Stimulated activated CD4-positive, alpha-beta T cell treated with anti-CD3 and anti-CD28 coated beads, Interleukin-2, amount 100 ng/mL, for 4 hours (primary cell): Measurements from ENCODE around the gene PSKH1.

Source experiments
- DNase-seq: peaks from one replicate; pipeline ENCODE4 v3.0.0-alpha.2; 2020; ENCODE audit warnings: low read depth

Gene PSKH1

GRCh38 chr16:67865318-67865717 is 27.7 kb upstream of the PSKH1 start:
- no peak for DNase-seq

DNA sequence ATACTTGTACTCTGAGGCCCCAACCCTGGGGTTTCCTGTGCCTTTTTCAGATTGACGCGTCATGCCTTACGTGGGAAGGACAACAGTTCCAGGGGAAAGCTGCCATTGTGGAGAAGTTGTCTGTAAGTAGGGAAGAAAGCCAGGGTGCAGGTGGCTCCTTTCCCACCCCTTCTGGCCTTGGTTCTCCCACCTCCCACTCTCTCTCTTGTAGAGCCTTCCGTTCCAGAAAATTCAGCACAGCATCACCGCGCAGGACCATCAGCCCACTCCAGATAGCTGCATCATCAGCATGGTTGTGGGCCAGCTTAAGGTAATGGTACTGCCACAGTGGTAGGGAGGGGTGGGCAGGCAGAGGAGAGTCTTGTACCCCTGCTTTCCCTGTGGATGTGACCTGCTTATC is 24.8 kb upstream of the PSKH1 start:
- DNase-seq = no peak

GRCh38 chr16:67869653-67870052 is 23.4 kb upstream of the PSKH1 start:
- no peak for DNase-seq

- DNase-seq = no peak
Observed at GRCh38 chr16:67871256-67871655, 21.8 kb upstream of the PSKH1 start.

DNA sequence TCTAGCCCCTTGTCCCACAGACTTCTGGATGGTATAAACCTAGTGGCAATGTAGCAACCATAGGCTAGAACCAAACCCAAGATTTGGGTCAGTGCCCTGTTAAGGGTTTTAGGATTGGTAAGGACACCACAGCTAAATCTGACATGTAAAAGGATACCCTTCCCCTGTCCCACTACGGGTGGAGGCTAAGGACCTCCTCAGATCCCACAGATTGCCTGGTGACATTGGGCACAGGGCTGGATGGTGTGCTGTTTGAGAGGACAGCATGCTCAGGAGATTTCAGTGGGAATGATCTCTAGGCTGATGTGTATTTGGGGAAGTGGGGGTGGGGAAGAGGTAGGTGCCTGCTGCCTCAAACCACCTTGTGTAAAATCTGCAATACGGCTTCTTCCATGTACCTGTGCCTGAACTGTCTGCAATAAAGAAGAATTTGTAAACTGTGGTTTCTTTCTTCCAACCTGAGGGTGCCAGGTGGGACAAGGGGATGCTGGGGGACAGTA is 20.9 kb upstream of the PSKH1 start:
- DNase-seq = no peak

DNA sequence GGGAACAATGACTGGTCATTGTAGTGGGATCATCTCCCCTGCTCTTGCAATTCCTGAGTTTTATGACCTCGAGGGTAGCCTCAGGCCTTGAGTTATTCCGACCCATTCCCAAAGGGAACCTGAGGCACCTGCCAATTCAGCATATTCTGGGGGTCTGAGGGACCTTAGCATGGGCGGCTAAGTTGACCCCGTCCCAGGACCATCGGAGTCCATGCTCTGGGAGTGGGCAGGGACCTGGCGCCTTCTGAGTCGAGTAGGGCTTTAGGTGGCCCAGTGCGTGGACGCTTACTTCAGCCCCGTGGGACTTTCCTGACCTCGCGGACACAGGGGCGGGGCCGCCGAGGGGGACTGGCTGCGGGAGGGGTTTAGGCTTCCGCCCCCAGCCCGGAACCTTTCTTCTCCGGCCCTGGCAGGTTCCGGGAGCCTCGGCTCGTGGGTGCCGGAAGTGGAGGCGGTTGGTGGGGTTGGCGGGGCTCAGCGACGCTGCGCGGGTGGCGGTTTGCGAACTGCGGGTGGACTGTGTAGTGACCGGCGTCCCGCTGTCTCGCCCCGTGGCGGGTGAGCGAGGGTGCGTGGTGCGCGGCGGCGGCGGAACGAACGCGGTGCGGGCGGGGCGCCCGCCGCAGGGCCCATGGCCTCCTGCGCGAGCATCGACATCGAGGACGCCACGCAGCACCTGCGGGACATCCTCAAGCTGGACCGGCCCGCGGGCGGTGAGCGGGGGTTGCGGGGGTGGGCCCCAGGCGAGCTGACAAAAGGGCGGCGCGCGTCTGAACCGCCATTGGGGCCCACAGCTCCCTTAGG is 20.2 kb upstream of the PSKH1 start, which contains the start of gene EDC4:
EDC4 (plus strand) TSS at position 422 of the 804 bp plus-strand sequence; CDS start at position 632, 210 bp downstream.
- DNase-seq = peak; percentile 79

- no peak for DNase-seq
Observed at GRCh38 chr16:67873435-67874370, 19.4 kb upstream of the PSKH1 start.

GRCh38 chr16:67874372-67874771 is 18.7 kb upstream of the PSKH1 start:
- DNase-seq = no peak

DNA sequence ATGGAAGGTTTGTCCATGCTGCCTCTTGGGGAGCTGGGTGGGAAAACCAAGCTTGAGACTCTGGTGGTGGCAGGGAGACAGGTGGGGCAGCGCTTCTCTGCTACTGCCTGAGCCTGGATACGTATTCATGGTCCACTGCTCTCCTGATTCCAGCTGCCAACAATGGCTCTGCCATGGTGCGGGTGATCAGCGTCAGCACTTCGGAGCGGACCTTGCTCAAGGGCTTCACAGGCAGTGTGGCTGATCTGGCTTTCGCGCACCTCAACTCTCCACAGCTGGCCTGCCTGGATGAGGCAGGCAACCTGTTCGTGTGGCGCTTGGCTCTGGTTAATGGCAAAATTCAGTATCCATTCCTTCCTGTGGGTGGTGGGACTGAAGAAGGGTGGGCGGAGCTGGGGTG is 16.0 kb upstream of the PSKH1 start:
- DNase-seq = no peak

- no peak for DNase-seq
Observed at GRCh38 chr16:67878232-67878631, 14.8 kb upstream of the PSKH1 start.

GRCh38 chr16:67878846-67879245 is 14.2 kb upstream of the PSKH1 start:
- DNase-seq = no peak

DNA sequence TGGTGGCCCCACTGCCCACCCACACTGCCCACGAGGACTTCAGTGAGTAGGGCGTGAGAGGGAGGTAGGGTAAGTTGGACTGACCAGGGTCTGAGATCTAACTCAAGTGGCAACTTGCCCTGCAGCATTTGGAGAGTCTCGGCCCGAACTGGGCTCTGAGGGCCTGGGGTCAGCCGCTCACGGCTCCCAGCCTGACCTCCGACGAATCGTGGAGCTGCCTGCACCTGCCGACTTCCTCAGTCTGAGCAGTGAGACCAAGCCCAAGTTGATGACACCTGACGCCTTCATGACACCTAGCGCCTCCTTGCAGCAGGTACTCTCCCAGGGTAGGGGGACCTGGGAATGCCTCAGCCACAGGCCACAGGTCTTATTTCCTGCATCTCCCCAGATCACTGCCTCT is 13.6 kb upstream of the PSKH1 start:
- DNase-seq = no peak

- DNase-seq = no peak
Observed at GRCh38 chr16:67879936-67880335, 13.1 kb upstream of the PSKH1 start.

DNA sequence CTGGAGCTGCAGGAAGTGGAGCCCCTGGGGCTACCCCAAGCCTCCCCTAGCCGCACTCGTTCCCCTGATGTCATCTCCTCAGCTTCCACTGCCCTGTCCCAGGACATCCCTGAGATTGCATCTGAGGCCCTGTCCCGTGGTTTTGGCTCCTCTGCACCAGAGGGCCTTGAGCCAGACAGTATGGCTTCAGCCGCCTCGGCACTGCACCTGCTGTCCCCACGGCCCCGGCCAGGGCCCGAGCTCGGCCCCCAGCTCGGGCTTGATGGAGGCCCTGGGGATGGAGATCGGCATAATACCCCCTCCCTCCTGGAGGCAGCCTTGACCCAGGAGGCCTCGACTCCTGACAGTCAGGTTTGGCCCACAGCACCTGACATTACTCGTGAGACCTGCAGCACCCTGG is 12.5 kb upstream of the PSKH1 start:
- no peak for DNase-seq

DNA sequence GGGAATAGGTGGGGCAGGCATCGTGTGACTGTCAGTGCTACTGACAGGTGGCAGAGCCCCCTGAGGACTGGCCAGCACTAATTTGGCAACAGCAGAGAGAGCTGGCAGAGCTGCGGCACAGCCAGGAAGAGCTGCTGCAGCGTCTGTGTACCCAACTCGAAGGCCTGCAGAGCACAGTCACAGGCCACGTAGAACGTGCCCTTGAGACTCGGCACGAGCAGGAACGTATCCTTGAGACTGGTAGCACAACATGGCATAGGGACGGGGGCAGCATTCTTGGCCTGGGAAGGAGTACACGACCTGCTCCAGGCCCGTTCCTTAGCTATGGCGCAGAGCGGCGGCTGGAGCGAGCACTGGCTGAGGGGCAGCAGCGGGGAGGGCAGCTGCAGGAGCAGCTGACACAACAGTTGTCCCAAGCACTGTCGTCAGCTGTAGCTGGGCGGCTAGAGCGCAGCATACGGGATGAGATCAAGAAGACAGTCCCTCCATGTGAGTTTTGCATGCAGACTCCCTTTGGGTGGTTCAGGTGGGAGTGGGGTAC is 11.4 kb upstream of the PSKH1 start:
- DNase-seq = no peak

DNA sequence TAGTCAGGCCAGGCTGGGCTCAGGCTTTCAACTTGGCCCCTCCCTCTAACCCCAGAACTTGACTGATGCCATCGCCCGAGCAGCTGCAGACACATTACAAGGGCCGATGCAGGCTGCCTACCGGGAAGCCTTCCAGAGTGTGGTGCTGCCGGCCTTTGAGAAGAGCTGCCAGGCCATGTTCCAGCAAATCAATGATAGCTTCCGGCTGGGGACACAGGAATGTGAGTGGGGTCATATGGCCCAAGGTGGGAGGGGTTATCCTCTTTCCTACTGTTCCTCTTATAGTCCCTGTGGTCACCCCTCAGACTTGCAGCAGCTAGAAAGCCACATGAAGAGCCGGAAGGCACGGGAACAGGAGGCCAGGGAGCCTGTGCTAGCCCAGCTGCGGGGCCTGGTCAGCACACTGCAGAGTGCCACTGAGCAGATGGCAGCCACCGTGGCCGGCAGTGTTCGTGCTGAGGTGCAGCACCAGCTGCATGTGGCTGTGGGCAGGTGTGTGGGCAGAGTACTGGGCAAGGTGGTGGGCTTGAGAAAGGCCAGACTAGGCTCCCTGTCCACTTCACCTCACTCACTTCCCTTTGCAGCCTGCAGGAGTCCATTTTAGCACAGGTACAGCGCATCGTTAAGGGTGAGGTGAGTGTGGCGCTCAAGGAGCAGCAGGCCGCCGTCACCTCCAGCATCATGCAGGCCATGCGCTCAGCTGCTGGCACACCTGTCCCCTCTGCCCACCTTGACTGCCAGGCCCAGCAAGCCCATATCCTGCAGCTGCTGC is 10.5 kb upstream of the PSKH1 start:
- DNase-seq = no peak

GRCh38 chr16:67883146-67883871 is 9.7 kb upstream of the PSKH1 start:
- no peak for DNase-seq

DNA sequence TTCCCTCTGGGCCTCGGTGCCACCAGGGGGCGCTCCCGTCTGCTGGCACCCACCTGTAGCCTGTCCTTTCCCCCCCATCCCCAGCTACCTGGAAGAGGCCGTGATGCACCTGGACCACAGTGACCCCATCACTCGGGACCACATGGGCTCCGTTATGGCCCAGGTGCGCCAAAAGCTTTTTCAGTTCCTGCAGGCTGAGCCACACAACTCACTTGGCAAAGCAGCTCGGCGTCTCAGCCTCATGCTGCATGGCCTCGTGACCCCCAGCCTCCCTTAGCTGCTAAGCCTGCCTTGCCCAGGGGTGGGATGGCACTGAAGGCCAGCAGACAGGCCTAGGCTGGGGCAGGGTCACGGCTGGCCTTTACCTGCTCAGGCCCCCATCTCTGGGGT is 9.2 kb upstream of the PSKH1 start:
- peak; percentile 67 for DNase-seq

DNA sequence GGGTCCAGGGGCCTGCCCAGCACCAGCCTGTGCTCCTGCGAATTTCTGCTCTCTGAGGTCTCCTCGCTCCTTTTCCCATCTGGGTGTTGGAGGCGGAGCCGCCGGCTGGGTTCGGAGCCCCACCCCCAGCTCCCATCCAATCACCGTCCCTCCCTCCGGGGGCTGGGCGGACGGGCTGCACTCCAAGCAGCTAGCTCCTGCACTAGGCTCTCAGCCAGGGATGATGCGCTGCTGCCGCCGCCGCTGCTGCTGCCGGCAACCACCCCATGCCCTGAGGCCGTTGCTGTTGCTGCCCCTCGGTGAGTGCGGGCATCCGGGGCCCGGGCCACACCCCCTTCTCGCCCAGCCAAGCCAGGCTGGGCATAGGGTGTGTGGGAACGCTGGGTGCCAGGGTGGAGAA is 8.4 kb upstream of the PSKH1 start, which contains the start of gene NRN1L:
NRN1L (plus strand) TSS at position 202 of the 400 bp plus-strand sequence; CDS start at position 221, 19 bp downstream.
- DNase-seq = no peak

DNA sequence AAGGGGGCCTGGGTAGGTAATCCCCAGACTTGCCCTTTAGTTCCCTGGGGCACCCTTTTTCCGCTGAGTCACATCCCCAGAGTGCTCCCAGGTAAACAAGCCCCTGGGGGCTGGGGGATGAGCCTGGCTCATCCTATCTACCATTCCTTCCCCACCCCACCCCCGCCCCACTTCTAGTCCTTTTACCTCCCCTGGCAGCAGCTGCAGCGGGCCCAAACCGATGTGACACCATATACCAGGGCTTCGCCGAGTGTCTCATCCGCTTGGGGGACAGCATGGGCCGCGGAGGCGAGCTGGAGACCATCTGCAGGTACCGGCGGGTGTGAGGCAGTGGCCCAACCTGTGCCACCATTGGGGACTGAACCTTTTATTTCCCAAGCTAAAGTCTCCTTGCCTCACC is 7.5 kb upstream of the PSKH1 start:
- DNase-seq = no peak

DNA sequence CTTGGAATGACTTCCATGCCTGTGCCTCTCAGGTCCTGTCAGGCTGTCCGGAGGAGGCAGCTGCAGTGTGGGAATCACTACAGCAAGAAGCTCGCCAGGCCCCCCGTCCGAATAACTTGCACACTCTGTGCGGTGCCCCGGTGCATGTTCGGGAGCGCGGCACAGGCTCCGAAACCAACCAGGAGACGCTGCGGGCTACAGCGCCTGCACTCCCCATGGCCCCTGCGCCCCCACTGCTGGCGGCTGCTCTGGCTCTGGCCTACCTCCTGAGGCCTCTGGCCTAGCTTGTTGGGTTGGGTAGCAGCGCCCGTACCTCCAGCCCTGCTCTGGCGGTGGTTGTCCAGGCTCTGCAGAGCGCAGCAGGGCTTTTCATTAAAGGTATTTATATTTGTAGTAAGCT is 7.1 kb upstream of the PSKH1 start:
- no peak for DNase-seq
